SK-N-SH treated with all-trans-retinoic acid at 6 μM for 48 hours (cell line): ENCODE measurements around the gene JAM2.

Experiments used
- ARNTL ChIP-seq: fragments of 450-650 bp; formaldehyde crosslinking; IDR thresholded peaks from 2 replicates; pipeline ENCODE4 v1.5.0; 2020; ENCODE audit warnings: low read depth, mild to moderate bottlenecking, moderate library complexity, borderline replicate concordance
- BACH2 ChIP-seq: fragments of 250-450 bp; sonication (Bioruptor Pico); IDR thresholded peaks from 2 replicates; pipeline ENCODE4 v1.9.0; 2021; ENCODE audit warnings: mild to moderate bottlenecking, borderline replicate concordance
- CSDC2 ChIP-seq: fragments of 250-450 bp; sonication (Bioruptor Pico); IDR thresholded peaks from 2 replicates; pipeline ENCODE4 v1.5.0; 2020; ENCODE audit warnings: mild to moderate bottlenecking, moderate library complexity
- OSR1 ChIP-seq: fragments of 250-450 bp; sonication (Bioruptor Pico); IDR thresholded peaks from 2 replicates; pipeline ENCODE4 v1.8.0; 2022; ENCODE audit warnings: moderate library complexity, mild to moderate bottlenecking, inconsistent platforms
- RARB ChIP-seq: fragments of 250-450 bp; sonication (Bioruptor Pico); IDR thresholded peaks from 2 replicates; pipeline ENCODE4 v1.8.0; 2021; ENCODE audit warnings: mild to moderate bottlenecking, moderate library complexity

DNA sequence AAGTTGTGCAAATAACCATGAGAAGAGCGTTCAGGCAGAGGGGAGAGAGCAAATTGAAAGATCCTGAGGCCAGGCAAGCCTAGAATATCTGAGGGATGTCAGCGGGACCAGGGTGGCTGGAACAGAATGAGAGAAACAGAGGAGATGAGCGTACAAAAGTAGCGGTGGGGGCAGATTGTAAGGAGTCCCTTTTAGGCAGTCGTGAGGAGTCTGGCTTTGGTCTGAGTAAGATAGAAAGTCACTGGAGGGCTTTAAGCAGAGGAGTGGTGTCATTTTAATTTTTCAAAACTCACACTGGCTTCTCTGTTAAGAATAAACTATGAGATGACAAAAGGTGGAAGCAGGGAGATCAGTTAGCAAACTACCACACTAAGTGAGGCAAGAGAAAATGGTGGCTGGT, 71.5 kb downstream of the JAM2 start:
- TF ChIP-seq BACH2 (CRISPR knock-in tag) (no peak), CSDC2 (CRISPR knock-in tag) (no peak), ARNTL (CRISPR knock-in tag) (no peak), RARB (CRISPR knock-in tag) (no peak), OSR1 (CRISPR knock-in tag) (no peak)
